NK-92 (cell line): Measurements from ENCODE around the gene DPH2.

ENCODE experiments used
- DNase-seq: peaks from one replicate; lab custom pipeline; 2025; ENCODE audit not compliant: unreplicated experiment; lab: John Stamatoyannopoulos, UW

The DPH2 gene

GRCh38 chr1:43997295-43997999 lies 27.6 kb downstream of the DPH2 start:
- no peak for DNase-seq

- no peak for DNase-seq
These were observed 28.2 kb downstream of the DPH2 start for GRCh38 chr1:43998000-43998378.

- no peak for DNase-seq
These were observed 29.6 kb downstream of the DPH2 start for GRCh38 chr1:43999455-43999854.

GRCh38 chr1:44000122-44000665 lies 30.4 kb downstream of the DPH2 start:
- DNase-seq = no peak

- DNase-seq = no peak
These were observed 32.4 kb downstream of the DPH2 start for GRCh38 chr1:44002165-44002564.

GRCh38 chr1:44002606-44003157 lies 32.9 kb downstream of the DPH2 start:
- no peak for DNase-seq

- DNase-seq = no peak
These were observed 38.4 kb downstream of the DPH2 start for GRCh38 chr1:44008259-44008658.

GRCh38 chr1:44010935-44011471 lies 41.2 kb downstream of the DPH2 start:
- no peak for DNase-seq

- DNase-seq = no peak
These were observed 42.6 kb downstream of the DPH2 start for GRCh38 chr1:44012404-44012803.

GRCh38 chr1:44012941-44013609 lies 43.3 kb downstream of the DPH2 start:
- no peak for DNase-seq

- DNase-seq = no peak
These were observed 44.1 kb downstream of the DPH2 start for GRCh38 chr1:44013949-44014348.

- no peak for DNase-seq
These were observed 44.7 kb downstream of the DPH2 start for GRCh38 chr1:44014365-44015104.

GRCh38 chr1:44015206-44015605 lies 45.4 kb downstream of the DPH2 start:
- no peak for DNase-seq

- no peak for DNase-seq
These were observed 46.5 kb downstream of the DPH2 start for GRCh38 chr1:44016041-44016889.

- DNase-seq = no peak
These were observed 47.1 kb downstream of the DPH2 start for GRCh38 chr1:44016890-44017400.

GRCh38 chr1:44019466-44019948 lies 49.7 kb downstream of the DPH2 start:
- DNase-seq = no peak

- DNase-seq = no peak
These were observed 50.7 kb downstream of the DPH2 start for GRCh38 chr1:44020464-44020863.

GRCh38 chr1:44021156-44021555 lies 51.3 kb downstream of the DPH2 start:
- no peak for DNase-seq

GRCh38 chr1:44021581-44022321 lies 51.9 kb downstream of the DPH2 start:
- no peak for DNase-seq
